PC-9 (cell line): ENCODE results near the gene SLC39A8.

Experiments
- CTCF ChIP-seq: fragments of 200-600 bp; sonication (generic); conservative IDR thresholded peaks from 2 replicates; pipeline ENCODE4 v1.6.1; 2017; ENCODE audit warnings: mixed run types, antibody characterized with exemption, mild to moderate bottlenecking, moderate library complexity
- EZH2 ChIP-seq: fragments of 200-600 bp; sonication (generic); IDR thresholded peaks from 2 replicates; pipeline ENCODE4 v1.8.0; 2017; ENCODE audit warnings: antibody characterized with exemption, low read depth

GRCh38 chr4:102288497-102288896 is 56.8 kb downstream of the SLC39A8 start:
- TF ChIP-seq CTCF (no peak), EZH2 (no peak)
